Sigmoid colon (tissue), 7 donors: ENCODE measurements around the gene CPB1. TPM values are rescaled to one million over a fixed set of nuclear protein-coding genes. Genes with fewer than 3 reads are reported as not detected.
"Not testable (repeated sequence)": the region's sequence is repeated elsewhere in the genome, so short reads cannot be mapped to it uniquely, and the experiment has no call there.

Experiments used
- DNase-seq: peaks from one replicate; pipeline ENCODE4 v3.0.0-alpha.2; 2019
- H3K27ac ChIP-seq, 4 donors: fragments of 200-600 bp; sonication (generic); one replicate each; pipeline ENCODE4 v1.5.1; 2016 to 2019; ENCODE audit warnings: mild to moderate bottlenecking in 1 of 4
- H3K27me3 ChIP-seq, 3 donors: fragments of 200-600 bp; sonication (generic); one replicate each; pipeline ENCODE4 v1.5.1; 2019; ENCODE audit warnings: mild to moderate bottlenecking in 1 of 3
- H3K36me3 ChIP-seq, 4 donors: fragments of 200-600 bp; sonication (generic); one replicate each; pipeline ENCODE4 v1.5.1; 2016 to 2019
- H3K4me1 ChIP-seq, 4 donors: fragments of 200-600 bp; sonication (generic); one replicate each; pipeline ENCODE4 v1.5.1; 2017 to 2019
- H3K4me3 ChIP-seq, 4 donors: fragments of 200-600 bp; sonication (generic); one replicate each; pipeline ENCODE4 v1.5.1; 2017 to 2019; ENCODE audit warnings: mild to moderate bottlenecking in 2 of 4, moderate library complexity in 1 of 4
- H3K9me3 ChIP-seq, 4 donors: fragments of 200-600 bp in 3 of 4; sonication (generic) in 3 of 4; one replicate each; pipeline versions ENCODE4 v1.5.1 to v1.6.1; 2013 to 2019
- EP300 ChIP-seq, 4 donors: sonication (generic); formaldehyde crosslinking; IDR thresholded peaks; one replicate each; pipeline ENCODE4 v1.6.1; 2017; ENCODE audit warnings: antibody characterized with exemption in 4 of 4
- POLR2A ChIP-seq, 2 donors: fragments of 450-650 bp; IDR thresholded peaks; one replicate each; pipeline ENCODE4 v1.6.1; 2016; ENCODE audit warnings: antibody characterized with exemption in 2 of 2, mild to moderate bottlenecking in 2 of 2, moderate library complexity in 2 of 2
- POLR2AphosphoS5 ChIP-seq, 4 donors: sonication (generic); formaldehyde crosslinking; IDR thresholded peaks; one replicate each; pipeline ENCODE4 v1.6.1; 2017; ENCODE audit warnings: antibody characterized with exemption in 4 of 4
- WGBS, 2 donors: extraction: QIAGEN DNeasy Blood & Tissue Kit; methylation state at CpG; one replicate each; pipeline ENCODE4 v1.1.7; 2013; 5-methylcytosine and 5-hydroxymethylcytosine counted together
- intact Hi-C: fragments of 100-400 bp; cut with DNase I; formaldehyde crosslinking; loops from one replicate; pipeline ENCODE4 v1.15.1; 2023
- polyA plus RNA-seq, 3 donors: library from polyadenylated mRNA; stranded (reverse); fragments of 200-250 nt; gene quantifications; one replicate each; pipeline ENCODE4 v1.2.3, GENCODE V29; 2013
- total RNA-seq, 4 donors: library from RNA; depleted of rRNA; stranded (reverse); fragments of >200 nt; gene quantifications; one replicate each; pipeline ENCODE4 v1.1.0, GENCODE V29; 2016
- TF ChIP-seq, protein P1 (sequence below), 4 experiments: fragments of 450-650 bp in 3 of 4; fragments of 200-600 bp in 1 of 4; IDR thresholded peaks; one replicate each; pipeline ENCODE4 v1.5.1; 2016 to 2019; ENCODE audit warnings: antibody characterized with exemption in 4 of 4, mild to moderate bottlenecking in 3 of 4, moderate library complexity in 2 of 4
- donor health status: healthy with polysubstance abuse.
- donor health status: Bipolar disorder and iron deficiency.
- donor health status: healthy.

CPB1 gene
- total RNA-seq (1 to 10 TPM in 1 of 4 donors, not detected in 3; 1.7 TPM), polyA plus RNA-seq (10 to 100 TPM in 1 of 3 donors, 1 to 10 TPM in 1, under 1 TPM in 1; 0.22 to 11.4 (median 2.3) TPM)

DNA sequence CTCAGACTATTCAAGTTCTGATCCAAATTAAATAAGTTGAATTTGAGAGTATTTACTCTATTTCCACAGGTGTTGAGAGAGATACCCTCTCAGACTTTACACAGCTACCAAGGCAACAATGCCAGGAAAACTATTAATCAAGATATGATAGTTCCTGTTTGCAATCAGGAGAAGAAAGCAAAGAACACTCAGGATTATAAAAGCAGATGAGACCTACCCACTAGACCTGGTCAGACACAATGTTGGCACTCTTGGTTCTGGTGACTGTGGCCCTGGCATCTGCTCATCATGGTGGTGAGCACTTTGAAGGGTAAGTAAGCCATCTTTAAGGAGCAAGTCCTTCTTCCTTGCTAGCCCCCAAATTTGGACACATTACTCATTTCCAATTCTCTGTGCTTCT, at the start of gene CPB1:
TSS of gene CPB1 (plus strand) at position 227 of the 400 bp plus-strand sequence. CDS start at position 240, 13 bp downstream.
- TF ChIP-seq EP300 (IDR thresholded peaks at IDR 0.05) (no peak), POLR2AphosphoS5 (IDR thresholded peaks at IDR 0.05) (no peak), POLR2A (IDR thresholded peaks at IDR 0.05) (no peak)
- TF ChIP-seq, protein P1, sequence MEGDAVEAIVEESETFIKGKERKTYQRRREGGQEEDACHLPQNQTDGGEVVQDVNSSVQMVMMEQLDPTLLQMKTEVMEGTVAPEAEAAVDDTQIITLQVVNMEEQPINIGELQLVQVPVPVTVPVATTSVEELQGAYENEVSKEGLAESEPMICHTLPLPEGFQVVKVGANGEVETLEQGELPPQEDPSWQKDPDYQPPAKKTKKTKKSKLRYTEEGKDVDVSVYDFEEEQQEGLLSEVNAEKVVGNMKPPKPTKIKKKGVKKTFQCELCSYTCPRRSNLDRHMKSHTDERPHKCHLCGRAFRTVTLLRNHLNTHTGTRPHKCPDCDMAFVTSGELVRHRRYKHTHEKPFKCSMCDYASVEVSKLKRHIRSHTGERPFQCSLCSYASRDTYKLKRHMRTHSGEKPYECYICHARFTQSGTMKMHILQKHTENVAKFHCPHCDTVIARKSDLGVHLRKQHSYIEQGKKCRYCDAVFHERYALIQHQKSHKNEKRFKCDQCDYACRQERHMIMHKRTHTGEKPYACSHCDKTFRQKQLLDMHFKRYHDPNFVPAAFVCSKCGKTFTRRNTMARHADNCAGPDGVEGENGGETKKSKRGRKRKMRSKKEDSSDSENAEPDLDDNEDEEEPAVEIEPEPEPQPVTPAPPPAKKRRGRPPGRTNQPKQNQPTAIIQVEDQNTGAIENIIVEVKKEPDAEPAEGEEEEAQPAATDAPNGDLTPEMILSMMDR (IDR thresholded peaks at IDR 0.05) = no peak
- no peaks in the 10 kb centered on the region for H3K9me3 ChIP-seq
- DNase-seq = no peak
- no peaks in the 10 kb centered on the region for H3K4me1 ChIP-seq
- no peaks in the 10 kb centered on the region for H3K36me3 ChIP-seq
- no peak within 1 kb of the TSS for H3K4me3 ChIP-seq
- no peak within 1 kb of the TSS for H3K27ac ChIP-seq
- no peaks in the 10 kb centered on the region for H3K27me3 ChIP-seq
- intact Hi-C loops = no loop called here

DNA sequence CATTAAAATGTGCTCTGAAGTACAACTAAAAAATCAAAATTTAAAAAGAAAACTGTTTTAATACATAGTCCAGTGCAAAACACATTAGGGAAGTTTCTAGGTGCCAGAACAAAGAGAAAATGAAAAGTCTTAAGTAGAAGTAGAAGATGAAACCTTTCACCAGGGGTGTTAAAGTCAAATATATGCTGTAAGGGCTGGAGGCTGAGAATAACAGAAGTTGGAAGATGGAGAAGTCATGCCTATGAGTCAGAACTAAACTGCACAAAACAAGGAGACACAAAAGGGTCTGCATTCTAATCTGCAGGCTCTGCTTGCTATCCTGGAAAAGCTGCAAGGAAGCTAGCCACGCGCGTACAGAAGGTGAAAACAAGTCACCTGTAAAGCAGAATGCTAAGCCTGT, 48.7 kb upstream of the CPB1 start:
- Histone ChIP-seq H3K4me3 (no peak overlapping the region), H3K4me1 (no peaks in the 10 kb centered on the region), H3K27ac (no peak overlapping the region), H3K9me3 (no peaks in the 10 kb centered on the region), H3K27me3 (no peaks in the 10 kb centered on the region), H3K36me3 (no peaks in the 10 kb centered on the region)
- WGBS, 2 donors = 92 to 95% methylated on average over 3 of the region's 3 CpGs
- intact Hi-C loops = no loop called here
- TF ChIP-seq, protein P1 (IDR thresholded peaks at IDR 0.05) = no peak
- TF ChIP-seq POLR2AphosphoS5 (IDR thresholded peaks at IDR 0.05) (no peak), EP300 (IDR thresholded peaks at IDR 0.05) (no peak), POLR2A (IDR thresholded peaks at IDR 0.05) (no peak)
- DNase-seq = no peak

DNA sequence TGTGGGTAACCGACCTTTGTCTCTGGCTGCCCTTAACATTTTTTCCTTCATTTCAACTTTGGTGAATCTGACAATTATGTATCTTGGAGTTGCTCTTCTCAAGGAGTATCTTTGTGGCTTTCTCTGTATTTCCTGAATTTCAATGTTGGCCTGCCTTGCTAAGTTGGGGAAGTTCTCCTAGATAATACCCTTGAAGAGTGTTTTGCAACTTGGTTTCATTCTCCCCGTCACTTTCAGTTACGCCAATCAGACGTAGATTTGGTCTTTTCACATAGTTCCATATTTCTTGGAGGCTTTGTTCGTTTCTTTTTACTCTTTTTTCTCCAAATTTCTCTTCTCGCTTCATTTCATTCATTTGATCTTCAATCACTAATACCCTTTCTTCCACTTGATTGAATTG, 42.6 kb upstream of the CPB1 start:
- intact Hi-C loops, H3K4me1 ChIP-seq, H3K27ac ChIP-seq, H3K36me3 ChIP-seq, H3K27me3 ChIP-seq, H3K9me3 ChIP-seq, DNase-seq, H3K4me3 ChIP-seq: not testable (repeated sequence)
- WGBS, 2 donors = 81 to 83% methylated on average over 6 of the region's 6 CpGs

DNA sequence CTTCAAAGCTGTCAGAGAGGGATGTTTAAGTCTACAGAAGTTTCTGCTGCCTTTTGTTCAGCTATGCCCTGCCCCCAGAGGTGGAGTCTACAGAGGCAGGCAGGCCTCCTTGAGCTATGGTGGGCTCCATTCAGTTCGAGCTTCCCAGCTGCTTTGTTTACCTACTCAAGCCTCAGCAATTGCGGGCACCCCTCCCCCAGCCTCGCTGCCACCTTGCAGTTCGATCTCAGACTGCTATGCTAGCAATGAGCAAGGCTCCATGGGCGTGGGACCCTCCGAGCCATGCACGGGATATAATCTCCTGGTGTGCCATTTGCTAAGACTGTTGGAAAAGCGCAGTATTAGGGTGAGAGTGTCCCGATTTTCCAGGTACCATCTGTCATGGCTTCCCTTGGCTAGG, 41.5 kb upstream of the CPB1 start:
- H3K27me3 ChIP-seq, DNase-seq, H3K4me1 ChIP-seq, H3K36me3 ChIP-seq, H3K27ac ChIP-seq, H3K4me3 ChIP-seq, H3K9me3 ChIP-seq, intact Hi-C loops: not testable (repeated sequence)
- WGBS, 2 donors = 86 to 90% methylated on average over 9 of the region's 9 CpGs

DNA sequence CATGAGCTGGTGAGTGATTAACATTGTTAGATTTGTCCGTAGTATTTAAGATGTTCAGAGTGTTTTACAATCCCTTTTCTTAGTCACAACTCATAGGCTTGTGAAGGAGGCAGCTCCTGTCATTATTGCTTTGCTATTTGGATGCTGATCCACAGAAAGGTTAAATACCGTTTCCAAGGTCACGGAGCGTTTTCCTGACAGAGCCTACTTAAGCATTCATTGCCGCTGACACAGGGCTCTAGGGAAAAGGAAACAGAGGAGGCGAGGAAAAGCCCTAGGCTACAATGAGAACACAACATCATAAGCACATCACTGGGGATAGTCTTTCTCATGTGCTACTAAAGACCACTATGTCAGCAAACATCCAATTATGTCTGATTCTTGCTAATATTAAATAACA, 38.5 kb upstream of the CPB1 start:
- no peak for DNase-seq
- Histone ChIP-seq H3K4me3 (no peak overlapping the region), H3K27ac (no peak overlapping the region), H3K36me3 (no peaks in the 10 kb centered on the region), H3K27me3 (no peaks in the 10 kb centered on the region), H3K9me3 (peaks cover 0 to 7% (median 0%) of the 10 kb centered on the region in 4 donors), H3K4me1 (no peaks in the 10 kb centered on the region)
- no peak for TF ChIP-seq POLR2AphosphoS5 (IDR thresholded peaks at IDR 0.05)
- intact Hi-C loops = no loop called here
- WGBS, 2 donors = 36 to 50% methylated on average over 6 of the region's 6 CpGs

DNA sequence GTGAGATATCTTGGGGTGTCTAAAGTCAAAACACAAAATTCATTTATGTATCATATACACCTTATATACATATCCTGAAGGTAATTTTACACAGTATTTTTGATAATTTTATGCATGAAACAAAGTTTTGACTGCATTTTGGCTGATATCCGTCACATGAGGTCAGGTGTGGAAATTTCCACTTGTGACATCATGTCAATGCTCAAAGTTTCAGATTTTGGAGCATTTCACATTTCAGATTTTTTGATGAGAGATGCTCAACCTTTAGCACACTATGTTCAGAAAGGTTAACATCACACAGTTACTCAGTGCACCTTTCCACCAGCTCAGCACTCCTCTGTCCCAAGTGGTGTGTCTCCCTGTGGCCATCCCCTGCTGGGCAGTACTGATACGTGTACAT, 37.7 kb upstream of the CPB1 start:
- no peak for DNase-seq
- intact Hi-C loops = no loop called here
- H3K27ac ChIP-seq = no peak overlapping the region
- H3K4me3 ChIP-seq = no peak overlapping the region
- no peaks in the 10 kb centered on the region for H3K4me1 ChIP-seq
- H3K9me3 ChIP-seq = peaks cover 0 to 7% (median 0%) of the 10 kb centered on the region in 4 donors
- WGBS, 2 donors = 89 to 91% methylated on average over 2 of the region's 2 CpGs
- TF ChIP-seq POLR2A (IDR thresholded peaks at IDR 0.05) (no peak), POLR2AphosphoS5 (IDR thresholded peaks at IDR 0.05) (no peak), EP300 (IDR thresholded peaks at IDR 0.05) (no peak)
- TF ChIP-seq, protein P1 (IDR thresholded peaks at IDR 0.05) = no peak
- no peaks in the 10 kb centered on the region for H3K36me3 ChIP-seq
- no peaks in the 10 kb centered on the region for H3K27me3 ChIP-seq
